Activated CD8-positive, alpha-beta memory T cell treated with anti-CD3 and anti-CD28 coated beads, Interleukin-2, amount 10 ng/mL, durations not matched to agents 7 days and 5 days (primary cell): ENCODE data around the gene PARL. TPM values are rescaled to one million over a fixed set of nuclear protein-coding genes. Genes with fewer than 3 reads are reported as not detected.

Source experiments
- ATAC-seq: fragments of 150-1000 bp; cut with Tn5 transposase; one replicate; pipeline ENCODE4 v1.10.0; 2021; ENCODE audit warnings: moderate library complexity
- CTCF ChIA-PET: fragments of 350-600 bp; sonication (Branson Sonifier 250); formaldehyde crosslinking; loops from one replicate; lab custom pipeline; 2021; ENCODE audit warnings: antibody characterized with exemption; lab: Charles Lee
- DNase-seq: peaks from one replicate; pipeline ENCODE4 v3.0.0-alpha.2; 2020
- H3K27ac Mint-ChIP-seq: one replicate; pipeline ENCODE4 v1.8.0; 2021; ENCODE audit warnings: mild to moderate bottlenecking, mixed read lengths
- H3K27me3 Mint-ChIP-seq: one replicate; pipeline ENCODE4 v1.8.0; 2021; ENCODE audit warnings: mixed read lengths
- H3K36me3 Mint-ChIP-seq: one replicate; pipeline ENCODE4 v1.8.0; 2021; ENCODE audit warnings: mild to moderate bottlenecking, mixed read lengths
- H3K4me1 Mint-ChIP-seq: one replicate; pipeline ENCODE4 v1.8.0; 2021; ENCODE audit warnings: mixed read lengths
- H3K4me3 Mint-ChIP-seq: one replicate; pipeline ENCODE4 v1.8.0; 2021; ENCODE audit warnings: mild to moderate bottlenecking, moderate library complexity, mixed read lengths
- H3K9me3 Mint-ChIP-seq: one replicate; pipeline ENCODE4 v1.8.0; 2022; ENCODE audit warnings: low read depth, mixed read lengths
- total RNA-seq, 2 experiments: library from RNA; stranded (reverse); gene quantifications; one replicate each; pipeline ENCODE4 v1.2.3, GENCODE V29; 2021

The PARL gene, protein sequence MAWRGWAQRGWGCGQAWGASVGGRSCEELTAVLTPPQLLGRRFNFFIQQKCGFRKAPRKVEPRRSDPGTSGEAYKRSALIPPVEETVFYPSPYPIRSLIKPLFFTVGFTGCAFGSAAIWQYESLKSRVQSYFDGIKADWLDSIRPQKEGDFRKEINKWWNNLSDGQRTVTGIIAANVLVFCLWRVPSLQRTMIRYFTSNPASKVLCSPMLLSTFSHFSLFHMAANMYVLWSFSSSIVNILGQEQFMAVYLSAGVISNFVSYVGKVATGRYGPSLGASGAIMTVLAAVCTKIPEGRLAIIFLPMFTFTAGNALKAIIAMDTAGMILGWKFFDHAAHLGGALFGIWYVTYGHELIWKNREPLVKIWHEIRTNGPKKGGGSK
- 10 to 100 TPM; 48.2 to 62.3 TPM for total RNA-seq

DNA sequence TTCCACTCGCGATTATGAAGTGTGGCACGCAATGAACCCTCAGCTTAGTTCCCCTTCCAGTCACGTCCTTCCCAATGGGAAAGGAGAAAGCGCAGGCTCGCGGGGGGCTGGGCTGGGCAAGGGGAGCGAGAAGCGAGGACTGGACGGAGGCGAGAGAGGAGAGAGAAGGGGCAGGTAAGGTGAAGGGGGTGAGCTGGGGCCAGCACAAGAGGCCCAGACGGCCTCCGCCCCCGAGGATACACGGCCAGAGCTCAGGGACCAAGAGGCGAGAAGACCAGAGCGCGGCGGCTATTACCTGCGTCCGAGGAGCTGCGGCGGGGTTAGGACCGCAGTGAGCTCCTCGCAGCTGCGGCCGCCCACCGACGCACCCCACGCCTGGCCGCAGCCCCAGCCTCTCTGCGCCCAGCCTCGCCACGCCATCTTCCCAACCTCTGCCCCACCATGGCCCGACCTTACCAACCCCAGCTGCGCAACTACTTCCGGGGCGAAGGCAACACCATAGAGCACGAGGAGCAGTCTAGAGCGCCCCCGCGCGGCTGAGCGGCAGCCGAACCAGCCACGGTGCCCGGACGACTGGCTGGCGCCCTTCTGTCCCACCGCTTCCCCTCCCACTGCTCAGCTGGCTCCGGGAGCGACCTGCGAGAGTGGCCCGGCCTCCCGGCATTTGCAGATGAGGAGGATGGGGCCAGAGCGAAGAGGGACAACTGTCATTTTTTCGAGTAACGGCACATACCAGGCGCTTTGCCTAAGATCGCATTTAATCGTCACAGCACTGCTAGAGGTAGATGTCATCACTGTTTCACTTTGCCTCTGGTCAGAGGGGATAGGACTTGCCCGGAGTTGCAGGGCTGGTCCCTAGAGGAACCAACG, at the start of gene PARL:
Gene PARL (minus strand): TSS at position 454 of the 870 bp plus-strand sequence. CDS start 34 bp downstream, at position 420.
- Mint-ChIP-seq H3K4me3 (peak within 1 kb of the TSS; percentile 84), H3K27ac (peak within 1 kb of the TSS; percentile 80), H3K36me3 (peaks cover 3% of the 10 kb centered on the region), H3K4me1 (peaks cover 26% of the 10 kb centered on the region), H3K27me3 (no peaks in the 10 kb centered on the region), H3K9me3 (no peaks in the 10 kb centered on the region)
- peak; percentile 97 for DNase-seq
- ATAC-seq: peak; percentile 99
- CTCF ChIA-PET: interaction anchor here (0.6 to 3.5 kb wide), 41 partner anchors 8 to 1449 kb away, joined by 3 to 35 read pairs (median 4); partner anchors contain the start of genes ABCC5, ABCF3, EEF1AKMT4 and EIF2B5

DNA sequence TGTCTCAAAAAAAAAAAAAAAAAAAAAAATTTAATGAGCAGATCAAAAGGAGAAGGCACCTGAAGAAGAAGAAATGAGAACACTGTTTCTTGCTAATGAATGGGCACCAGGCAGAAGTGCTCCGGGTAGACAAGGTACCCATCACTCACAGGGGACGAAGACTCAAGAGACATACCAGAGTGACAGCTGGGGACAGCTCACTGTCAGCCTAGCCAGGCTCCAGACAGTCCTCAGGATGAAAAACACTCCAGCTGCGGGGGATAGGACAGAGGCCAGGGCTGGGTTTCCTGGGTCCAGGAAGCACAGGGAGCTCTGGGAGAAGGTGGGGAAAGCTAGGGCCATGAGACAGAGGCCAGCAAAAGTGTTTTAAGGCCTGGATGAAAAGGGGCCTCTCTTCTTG, 48.5 kb upstream of the PARL start:
- DNase-seq: no peak
- Mint-ChIP-seq H3K27me3 (no peaks in the 10 kb centered on the region), H3K9me3 (no peaks in the 10 kb centered on the region), H3K4me3 (no peak overlapping the region), H3K36me3 (peaks cover 6% of the 10 kb centered on the region), H3K27ac (no peak overlapping the region), H3K4me1 (no peaks in the 10 kb centered on the region)
- no peak for ATAC-seq
- CTCF ChIA-PET: no interaction called here

DNA sequence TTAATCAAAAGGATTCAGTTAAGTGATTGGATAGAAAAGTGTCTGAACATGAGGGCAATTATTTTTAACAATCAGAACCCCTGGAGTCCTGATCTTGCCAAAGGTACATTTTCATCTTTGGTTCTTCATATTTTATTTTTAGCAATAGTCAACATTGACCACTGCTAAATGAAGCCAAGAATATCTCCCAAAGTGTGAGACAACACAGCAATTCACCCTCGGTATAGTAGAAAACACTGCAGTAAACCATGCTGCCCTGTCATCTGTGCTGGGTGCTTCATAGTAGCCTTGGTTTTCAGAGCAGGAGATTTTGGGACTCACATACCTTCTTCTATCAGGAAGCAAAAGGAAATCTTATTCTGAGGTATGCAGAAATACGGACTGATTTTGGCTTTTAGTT, 47.2 kb upstream of the PARL start:
- H3K36me3 Mint-ChIP-seq: peaks cover 3% of the 10 kb centered on the region
- no peak overlapping the region for H3K27ac Mint-ChIP-seq
- no peaks in the 10 kb centered on the region for H3K27me3 Mint-ChIP-seq
- DNase-seq: no peak
- H3K4me1 Mint-ChIP-seq: no peaks in the 10 kb centered on the region
- no peaks in the 10 kb centered on the region for H3K9me3 Mint-ChIP-seq
- CTCF ChIA-PET: no interaction called here
- no peak for ATAC-seq
- H3K4me3 Mint-ChIP-seq: no peak overlapping the region

DNA sequence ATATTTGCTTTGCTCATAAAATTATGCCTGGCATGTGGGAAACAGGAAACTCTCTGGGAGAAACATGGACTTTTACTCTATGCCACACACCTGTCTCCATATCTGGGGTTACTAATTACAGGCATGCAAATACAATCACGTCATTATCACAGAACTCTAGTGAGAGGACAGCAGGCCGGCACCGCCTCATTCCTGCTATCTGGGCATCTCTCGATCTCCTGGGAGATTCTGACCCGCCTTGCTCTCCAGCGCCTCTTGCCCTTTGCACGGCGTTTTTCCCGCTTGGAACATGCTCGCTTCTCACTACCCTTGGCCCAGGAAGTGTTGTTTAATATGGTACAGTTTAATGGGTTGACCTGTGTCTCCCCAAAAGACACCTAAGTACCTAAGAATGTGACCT, 45.4 kb upstream of the PARL start:
- no peak overlapping the region for H3K4me3 Mint-ChIP-seq
- no peaks in the 10 kb centered on the region for H3K27me3 Mint-ChIP-seq
- H3K27ac Mint-ChIP-seq: no peak overlapping the region
- no peak for ATAC-seq
- CTCF ChIA-PET: no interaction called here
- H3K4me1 Mint-ChIP-seq: no peaks in the 10 kb centered on the region
- DNase-seq: no peak
- no peaks in the 10 kb centered on the region for H3K36me3 Mint-ChIP-seq
- no peaks in the 10 kb centered on the region for H3K9me3 Mint-ChIP-seq

DNA sequence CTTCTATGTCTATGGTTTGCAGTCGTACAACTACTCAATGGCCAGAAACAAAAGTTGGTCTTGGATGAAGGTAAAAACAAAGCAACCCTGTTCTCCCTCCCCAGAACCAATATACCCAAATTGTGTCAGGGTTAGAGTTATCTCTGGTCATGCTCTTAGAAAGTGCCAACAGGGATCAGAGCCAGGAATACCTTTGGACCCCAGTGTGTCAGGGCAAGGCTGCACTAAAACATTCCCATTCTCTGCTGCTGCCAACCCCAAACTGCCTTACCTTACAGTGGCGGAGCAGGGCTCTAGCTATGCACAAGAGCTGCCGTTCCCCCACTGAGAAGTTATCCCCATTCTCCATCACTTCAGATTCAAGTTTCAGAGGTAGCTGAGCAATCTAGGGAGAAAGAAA, 42.4 kb upstream of the PARL start:
- Mint-ChIP-seq H3K27ac (no peak overlapping the region), H3K4me3 (no peak overlapping the region), H3K4me1 (no peaks in the 10 kb centered on the region), H3K36me3 (no peaks in the 10 kb centered on the region), H3K9me3 (no peaks in the 10 kb centered on the region), H3K27me3 (no peaks in the 10 kb centered on the region)
- ATAC-seq: no peak
- CTCF ChIA-PET: interaction anchor here (1.4 kb wide), 1 partner anchor 9 kb away, joined by 3 read pairs; no protein-coding TSS in a partner anchor
- no peak for DNase-seq

DNA sequence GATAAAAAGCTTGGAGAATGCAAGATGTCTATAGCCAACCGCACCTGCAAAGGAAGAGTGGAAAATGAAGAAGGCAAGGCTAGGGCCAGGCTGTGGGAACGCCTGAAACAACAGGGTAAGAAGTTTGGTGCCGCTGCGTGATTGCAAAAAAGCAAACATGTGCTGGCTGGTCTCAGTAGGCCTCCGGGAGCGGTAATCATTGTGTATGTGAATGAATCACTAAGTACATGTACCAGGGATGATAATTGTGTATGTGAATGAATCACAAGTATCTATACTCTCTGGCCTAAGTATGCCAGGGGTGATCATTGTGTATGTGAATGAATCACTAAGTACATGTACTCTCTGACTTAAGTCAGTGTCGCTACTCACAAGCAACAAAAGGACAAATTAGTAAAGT, 40.3 kb upstream of the PARL start:
- H3K27me3 Mint-ChIP-seq: no peaks in the 10 kb centered on the region
- CTCF ChIA-PET: no interaction called here
- ATAC-seq (no peak), DNase-seq (no peak)
- H3K36me3 Mint-ChIP-seq: no peaks in the 10 kb centered on the region
- H3K27ac Mint-ChIP-seq: no peak overlapping the region
- no peaks in the 10 kb centered on the region for H3K9me3 Mint-ChIP-seq
- H3K4me1 Mint-ChIP-seq: no peaks in the 10 kb centered on the region
- no peak overlapping the region for H3K4me3 Mint-ChIP-seq

DNA sequence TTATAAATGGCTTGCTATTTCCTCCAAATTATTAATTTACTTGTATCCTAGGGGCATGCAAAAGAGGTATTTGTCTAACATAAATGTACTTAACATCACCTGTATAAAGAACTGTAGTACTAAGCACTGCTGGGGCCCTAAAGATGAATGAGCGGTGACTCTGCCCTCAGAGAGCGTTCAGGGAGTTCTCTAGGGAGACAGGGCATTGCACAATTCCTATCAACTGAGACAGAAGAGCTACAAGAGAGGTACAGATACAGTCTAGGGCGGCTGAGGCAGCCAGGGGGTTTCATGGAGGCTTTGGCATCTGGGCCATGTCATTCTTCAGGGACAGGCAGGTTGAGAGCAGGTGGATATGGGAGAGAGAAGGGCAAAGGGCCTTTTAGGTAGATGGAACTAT, 39.9 kb upstream of the PARL start:
- Mint-ChIP-seq H3K4me1 (no peaks in the 10 kb centered on the region), H3K9me3 (no peaks in the 10 kb centered on the region), H3K27me3 (no peaks in the 10 kb centered on the region), H3K4me3 (no peak overlapping the region), H3K36me3 (no peaks in the 10 kb centered on the region), H3K27ac (no peak overlapping the region)
- no peak for DNase-seq
- CTCF ChIA-PET: no interaction called here
- ATAC-seq: no peak

DNA sequence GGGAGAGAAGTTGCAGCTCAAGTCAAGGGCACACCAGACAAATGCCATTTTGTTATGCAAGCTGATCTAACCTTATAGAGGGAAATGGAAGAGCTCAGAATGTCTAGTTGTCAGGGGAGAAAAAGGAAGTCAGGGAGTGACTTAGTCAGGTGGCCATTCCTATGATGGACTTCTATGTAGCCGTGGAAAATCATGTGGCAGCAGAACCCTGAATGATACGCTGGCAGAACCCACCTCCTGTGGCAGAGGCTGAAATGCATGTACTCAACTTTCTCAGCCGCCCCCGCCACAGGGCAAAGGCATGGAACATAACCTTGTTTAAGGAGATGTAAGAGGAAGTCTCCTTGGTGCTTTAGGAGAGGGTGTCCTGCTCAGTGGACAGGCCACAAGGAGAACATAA, 37.7 kb upstream of the PARL start:
- CTCF ChIA-PET: no interaction called here

DNA sequence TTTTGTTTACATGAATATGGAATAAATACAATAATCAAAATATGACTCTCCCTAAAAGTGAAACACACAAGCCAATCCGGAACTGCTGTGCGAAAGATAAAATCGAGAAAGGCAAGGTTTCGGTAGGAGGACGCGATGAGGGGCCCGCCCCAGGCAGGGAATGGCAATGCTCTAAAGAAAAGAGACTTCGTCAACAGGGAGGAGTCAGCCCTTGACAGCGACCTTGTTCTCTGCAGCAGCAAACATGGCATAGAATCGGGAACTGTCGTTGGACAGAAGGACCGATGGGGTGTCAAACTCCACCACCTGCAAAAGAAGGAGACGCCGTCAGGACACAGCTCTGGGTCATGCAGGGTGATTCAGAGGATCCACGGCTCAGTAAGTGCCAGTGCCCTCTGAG, 36.4 kb upstream of the PARL start:
- Mint-ChIP-seq H3K27ac (no peak overlapping the region), H3K9me3 (no peaks in the 10 kb centered on the region), H3K36me3 (no peaks in the 10 kb centered on the region), H3K4me1 (no peaks in the 10 kb centered on the region), H3K4me3 (no peak overlapping the region), H3K27me3 (no peaks in the 10 kb centered on the region)
- no peak for DNase-seq
- CTCF ChIA-PET: no interaction called here
- no peak for ATAC-seq

More for the DNA sequence above, 37.7 kb upstream of the PARL start:
- no peak overlapping the region for H3K27ac Mint-ChIP-seq
- no peaks in the 10 kb centered on the region for H3K4me1 Mint-ChIP-seq
- ATAC-seq: no peak
- DNase-seq: no peak
- no peaks in the 10 kb centered on the region for H3K27me3 Mint-ChIP-seq
- no peaks in the 10 kb centered on the region for H3K36me3 Mint-ChIP-seq
- H3K9me3 Mint-ChIP-seq: no peaks in the 10 kb centered on the region
- no peak overlapping the region for H3K4me3 Mint-ChIP-seq

DNA sequence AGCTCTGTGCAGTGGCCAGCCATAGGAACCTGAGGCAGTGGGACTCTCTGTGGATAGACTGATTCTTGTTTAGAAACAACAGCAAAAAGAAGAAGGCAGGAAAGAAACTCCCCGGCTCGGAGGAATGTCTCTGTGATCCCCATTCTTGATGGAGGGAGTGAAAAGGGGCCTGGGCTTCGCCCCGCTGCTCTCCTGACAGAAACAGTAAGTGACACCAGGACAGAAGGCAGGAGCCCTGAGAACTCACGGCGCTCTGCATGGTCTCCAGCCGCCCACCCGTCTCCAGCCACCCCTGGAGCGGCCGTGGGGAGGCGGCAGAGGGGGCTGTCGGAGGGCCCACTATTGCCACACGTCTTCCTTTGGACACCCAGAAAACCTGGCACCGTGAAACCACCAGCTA, 35.7 kb upstream of the PARL start:
- CTCF ChIA-PET: no interaction called here
- Mint-ChIP-seq H3K4me1 (no peaks in the 10 kb centered on the region), H3K27ac (no peak overlapping the region), H3K27me3 (no peaks in the 10 kb centered on the region), H3K9me3 (no peaks in the 10 kb centered on the region), H3K4me3 (no peak overlapping the region), H3K36me3 (no peaks in the 10 kb centered on the region)
- ATAC-seq: no peak
- no peak for DNase-seq

DNA sequence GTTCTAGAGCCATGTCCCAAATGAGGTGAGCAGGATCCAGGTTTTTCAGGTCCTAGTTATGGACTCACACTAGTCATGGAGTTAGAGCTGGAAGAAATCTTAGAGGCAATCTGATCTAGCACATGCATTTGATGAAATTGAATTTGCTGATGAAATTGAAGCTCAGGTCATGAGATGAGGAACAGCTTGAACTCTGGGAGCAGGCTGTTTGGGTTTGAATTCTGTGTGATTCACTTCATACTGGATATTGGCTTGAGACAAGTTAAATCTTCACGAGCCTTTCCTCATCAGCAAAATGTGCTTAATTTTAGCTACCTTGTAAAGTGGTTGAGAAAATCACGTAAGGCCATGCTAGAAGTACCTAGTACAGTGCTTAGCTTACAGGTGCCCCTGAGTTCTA, 33.5 kb upstream of the PARL start:
- H3K4me1 Mint-ChIP-seq: no peaks in the 10 kb centered on the region
- no peak overlapping the region for H3K4me3 Mint-ChIP-seq
- CTCF ChIA-PET: interaction anchor here (1.0 to 1.2 kb wide), 3 partner anchors 10 to 309 kb away, joined by 3 to 4 read pairs (median 3); no protein-coding TSS in a partner anchor
- H3K9me3 Mint-ChIP-seq: no peaks in the 10 kb centered on the region
- ATAC-seq (no peak), DNase-seq (no peak)
- no peaks in the 10 kb centered on the region for H3K27me3 Mint-ChIP-seq
- H3K36me3 Mint-ChIP-seq: no peaks in the 10 kb centered on the region
- no peak overlapping the region for H3K27ac Mint-ChIP-seq

DNA sequence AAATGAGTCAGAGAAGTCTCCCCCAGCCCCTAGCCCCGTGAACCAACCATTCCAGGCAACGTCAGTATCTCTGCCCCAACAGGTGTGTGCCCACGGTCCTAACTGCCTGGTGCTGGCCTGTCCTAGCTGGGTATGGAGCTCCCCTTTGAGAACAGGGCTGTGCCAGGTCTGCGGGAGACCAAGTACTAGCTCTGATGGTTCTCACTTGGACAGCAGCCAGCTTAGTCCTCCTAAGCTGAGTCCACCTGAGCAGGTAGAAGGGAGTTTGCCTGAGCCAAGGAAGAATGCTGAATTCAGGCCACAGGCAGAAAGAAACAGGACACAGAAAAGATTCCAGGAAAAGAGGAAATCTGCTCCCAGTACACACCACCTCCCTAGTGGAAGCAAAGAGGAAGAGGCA, 33.1 kb upstream of the PARL start:
- no peaks in the 10 kb centered on the region for H3K36me3 Mint-ChIP-seq
- H3K27me3 Mint-ChIP-seq: no peaks in the 10 kb centered on the region
- H3K27ac Mint-ChIP-seq: no peak overlapping the region
- CTCF ChIA-PET: interaction anchor here (1.1 kb wide), 1 partner anchor 10 kb away, joined by 3 read pairs; no protein-coding TSS in a partner anchor
- H3K4me3 Mint-ChIP-seq: no peak overlapping the region
- ATAC-seq: no peak
- no peak for DNase-seq
- no peaks in the 10 kb centered on the region for H3K4me1 Mint-ChIP-seq
- no peaks in the 10 kb centered on the region for H3K9me3 Mint-ChIP-seq

DNA sequence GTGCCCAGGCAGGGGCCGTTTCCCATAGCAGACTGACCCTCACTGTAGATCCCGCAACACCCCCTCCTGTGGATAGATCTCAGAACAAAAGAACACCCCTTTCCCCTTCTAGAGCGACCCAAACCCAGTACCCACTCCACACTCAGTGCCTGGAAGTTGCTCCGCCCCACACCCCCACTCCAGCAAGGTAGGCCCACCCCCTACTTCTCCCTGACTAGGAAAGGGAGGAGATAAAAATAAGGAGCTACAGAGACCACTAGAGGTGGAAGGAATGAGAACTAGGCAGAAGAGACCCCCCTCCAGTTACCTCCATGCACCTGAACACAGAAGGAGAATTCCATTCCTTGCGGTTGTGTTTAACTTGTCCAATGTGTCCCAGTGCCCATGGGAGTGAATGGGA, 30.2 kb upstream of the PARL start:
- H3K4me1 Mint-ChIP-seq: no peaks in the 10 kb centered on the region
- ATAC-seq (no peak), DNase-seq (no peak)
- CTCF ChIA-PET: interaction anchor here (0.7 kb wide), 1 partner anchor 17 kb away, joined by 3 read pairs; no protein-coding TSS in a partner anchor
- H3K9me3 Mint-ChIP-seq: no peaks in the 10 kb centered on the region
- no peaks in the 10 kb centered on the region for H3K27me3 Mint-ChIP-seq
- no peak overlapping the region for H3K27ac Mint-ChIP-seq
- no peak overlapping the region for H3K4me3 Mint-ChIP-seq
- H3K36me3 Mint-ChIP-seq: no peaks in the 10 kb centered on the region
